ENCODE data around the gene KLHDC1. TPM values are rescaled to one million over a fixed set of nuclear protein-coding genes. Genes with fewer than 3 reads are reported as not detected.

Gene KLHDC1
- total RNA-seq: 1.2 and 1.6 TPM in 2 replicates

GRCh38 chr14:49692811-49693734 lies at the start of gene KLHDC1:
Gene KLHDC1, plus strand, starts transcription at chr14:49693120. Its CDS starts 75 bp downstream, at chr14:49693195.

GRCh38 chr14:49687942-49688700 lies 4.8 kb upstream of the KLHDC1 start, which contains the start of gene POLE2:
Gene POLE2, minus strand, starts transcription at chr14:49688214. Its CDS starts 11 bp downstream, at chr14:49688203.

GRCh38 chr14:49767571-49768300 lies 74.8 kb downstream of the KLHDC1 start, which contains the start of gene KLHDC2:
Gene KLHDC2, plus strand, starts transcription at chr14:49768153. Its CDS starts 316 bp downstream, at chr14:49768469.

Other genes starting within 250 kb of the KLHDC1 start
- 11,642 and 22,434 TPM in 2 replicates for gene RPS29, start 106.7 kb upstream of the KLHDC1 start, total RNA-seq
- gene LRR1, start 94.2 kb upstream of the KLHDC1 start, total RNA-seq: 5.7 TPM in 2 replicates
- gene RPL36AL, start 72.5 kb upstream of the KLHDC1 start, total RNA-seq: 178 and 193 TPM in 2 replicates
- 43.2 and 82.3 TPM in 2 replicates for gene MGAT2, start 72.3 kb upstream of the KLHDC1 start, total RNA-seq
- 7.4 and 10.7 TPM in 2 replicates for gene DNAAF2, start 57.9 kb upstream of the KLHDC1 start, total RNA-seq
- 6.6 and 13.8 TPM in 2 replicates for gene POLE2, start 4.9 kb upstream of the KLHDC1 start, total RNA-seq
- 50.3 and 70.2 TPM in 2 replicates for gene KLHDC2, start 75.0 kb downstream of the KLHDC1 start, total RNA-seq
- gene NEMF, start 159.7 kb downstream of the KLHDC1 start, total RNA-seq: 30.4 and 41.9 TPM in 2 replicates
- gene ARF6, start 200.0 kb downstream of the KLHDC1 start, total RNA-seq: 37.6 and 57.6 TPM in 2 replicates

Data from pericardium fibroblast (primary cell).